Measurements from ENCODE around the gene SOX12.

SOX12 gene

GRCh38 chr20:325045-325888 is at the start of gene SOX12:
SOX12 (plus strand) TSS chr20:325552; CDS start chr20:325925, 373 bp downstream.
- Histone ChIP-seq H3K27ac (ENCODE audit: low read length) (peak within 1 kb of the TSS; percentile 76), H3K4me1 (ENCODE audit: control insufficient read depth, low read depth, low read length) (peaks cover 33% of the 10 kb centered on the region), H3K9ac (ENCODE audit: low read length) (peak within 1 kb of the TSS; percentile 85), H3K27me3 (ENCODE audit: control insufficient read depth, insufficient read depth, low read length) (no peaks in the 10 kb centered on the region), H3K4me3 (ENCODE audit: low read length) (peak within 1 kb of the TSS; percentile 92), H3K36me3 (ENCODE audit: control insufficient read depth, low read depth, low read length) (no peaks in the 10 kb centered on the region), H3K9me3 (ENCODE audit: control insufficient read depth, low read depth, low read length) (no peaks in the 10 kb centered on the region)

GRCh38 chr20:275791-276190 is 49.6 kb upstream of the SOX12 start:
- no peak overlapping the region for H3K9ac ChIP-seq (ENCODE audit: low read length)
- no peaks in the 10 kb centered on the region for H3K36me3 ChIP-seq (ENCODE audit: control insufficient read depth, low read depth, low read length)
- no peaks in the 10 kb centered on the region for H3K4me1 ChIP-seq (ENCODE audit: control insufficient read depth, low read depth, low read length)
- no peak overlapping the region for H3K27ac ChIP-seq (ENCODE audit: low read length)
- no peaks in the 10 kb centered on the region for H3K9me3 ChIP-seq (ENCODE audit: control insufficient read depth, low read depth, low read length)
- no peaks in the 10 kb centered on the region for H3K27me3 ChIP-seq (ENCODE audit: control insufficient read depth, insufficient read depth, low read length)
- no peak overlapping the region for H3K4me3 ChIP-seq (ENCODE audit: low read length)

- no peaks in the 10 kb centered on the region for H3K4me1 ChIP-seq (ENCODE audit: control insufficient read depth, low read depth, low read length)
- no peaks in the 10 kb centered on the region for H3K9me3 ChIP-seq (ENCODE audit: control insufficient read depth, low read depth, low read length)
- no peaks in the 10 kb centered on the region for H3K36me3 ChIP-seq (ENCODE audit: control insufficient read depth, low read depth, low read length)
- no peak overlapping the region for H3K27ac ChIP-seq (ENCODE audit: low read length)
- peaks cover 5% of the 10 kb centered on the region for H3K27me3 ChIP-seq (ENCODE audit: control insufficient read depth, insufficient read depth, low read length)
- H3K9ac ChIP-seq (ENCODE audit: low read length), result no peak overlapping the region
- no peak overlapping the region for H3K4me3 ChIP-seq (ENCODE audit: low read length)
Measured at GRCh38 chr20:276620-277495, 48.5 kb upstream of the SOX12 start.

- H3K4me3 ChIP-seq (ENCODE audit: low read length), result no peak overlapping the region
- H3K4me1 ChIP-seq (ENCODE audit: control insufficient read depth, low read depth, low read length), result no peaks in the 10 kb centered on the region
- H3K36me3 ChIP-seq (ENCODE audit: control insufficient read depth, low read depth, low read length), result no peaks in the 10 kb centered on the region
- H3K27me3 ChIP-seq (ENCODE audit: control insufficient read depth, insufficient read depth, low read length), result peaks cover 5% of the 10 kb centered on the region
- H3K9me3 ChIP-seq (ENCODE audit: control insufficient read depth, low read depth, low read length), result no peaks in the 10 kb centered on the region
- no peak overlapping the region for H3K9ac ChIP-seq (ENCODE audit: low read length)
- H3K27ac ChIP-seq (ENCODE audit: low read length), result no peak overlapping the region
Measured at GRCh38 chr20:277496-277781, 47.9 kb upstream of the SOX12 start.

GRCh38 chr20:278181-278580 is 47.2 kb upstream of the SOX12 start:
- Histone ChIP-seq H3K36me3 (ENCODE audit: control insufficient read depth, low read depth, low read length) (no peaks in the 10 kb centered on the region), H3K4me3 (ENCODE audit: low read length) (peak overlapping the region; percentile 47), H3K27ac (ENCODE audit: low read length) (no peak overlapping the region)

GRCh38 chr20:278607-279571 is 46.5 kb upstream of the SOX12 start:
- Histone ChIP-seq H3K9ac (ENCODE audit: low read length) (no peak overlapping the region), H3K36me3 (ENCODE audit: control insufficient read depth, low read depth, low read length) (no peaks in the 10 kb centered on the region), H3K4me3 (ENCODE audit: low read length) (peak overlapping the region; percentile 47)

More at GRCh38 chr20:278181-278580, 47.2 kb upstream of the SOX12 start:
- Histone ChIP-seq H3K9me3 (ENCODE audit: control insufficient read depth, low read depth, low read length) (no peaks in the 10 kb centered on the region), H3K27me3 (ENCODE audit: control insufficient read depth, insufficient read depth, low read length) (peaks cover 5% of the 10 kb centered on the region), H3K4me1 (ENCODE audit: control insufficient read depth, low read depth, low read length) (no peaks in the 10 kb centered on the region), H3K9ac (ENCODE audit: low read length) (no peak overlapping the region)

GRCh38 chr20:284172-284571 is 41.2 kb upstream of the SOX12 start:
- Histone ChIP-seq H3K27ac (ENCODE audit: low read length) (no peak overlapping the region), H3K27me3 (ENCODE audit: control insufficient read depth, insufficient read depth, low read length) (peaks cover 5% of the 10 kb centered on the region), H3K36me3 (ENCODE audit: control insufficient read depth, low read depth, low read length) (no peaks in the 10 kb centered on the region), H3K4me1 (ENCODE audit: control insufficient read depth, low read depth, low read length) (no peaks in the 10 kb centered on the region), H3K9me3 (ENCODE audit: control insufficient read depth, low read depth, low read length) (no peaks in the 10 kb centered on the region), H3K4me3 (ENCODE audit: low read length) (no peak overlapping the region), H3K9ac (ENCODE audit: low read length) (no peak overlapping the region)

More at GRCh38 chr20:278607-279571, 46.5 kb upstream of the SOX12 start:
- Histone ChIP-seq H3K9me3 (ENCODE audit: control insufficient read depth, low read depth, low read length) (no peaks in the 10 kb centered on the region), H3K27ac (ENCODE audit: low read length) (no peak overlapping the region), H3K4me1 (ENCODE audit: control insufficient read depth, low read depth, low read length) (no peaks in the 10 kb centered on the region), H3K27me3 (ENCODE audit: control insufficient read depth, insufficient read depth, low read length) (peaks cover 5% of the 10 kb centered on the region)

- Histone ChIP-seq H3K9ac (ENCODE audit: low read length) (no peak overlapping the region), H3K4me1 (ENCODE audit: control insufficient read depth, low read depth, low read length) (peaks cover 10% of the 10 kb centered on the region), H3K9me3 (ENCODE audit: control insufficient read depth, low read depth, low read length) (no peaks in the 10 kb centered on the region), H3K4me3 (ENCODE audit: low read length) (no peak overlapping the region), H3K27me3 (ENCODE audit: control insufficient read depth, insufficient read depth, low read length) (peaks cover 2% of the 10 kb centered on the region), H3K27ac (ENCODE audit: low read length) (no peak overlapping the region), H3K36me3 (ENCODE audit: control insufficient read depth, low read depth, low read length) (no peaks in the 10 kb centered on the region)
Measured at GRCh38 chr20:286508-286907, 38.8 kb upstream of the SOX12 start.

GRCh38 chr20:288956-289692 is 36.2 kb upstream of the SOX12 start:
- H3K9me3 ChIP-seq (ENCODE audit: control insufficient read depth, low read depth, low read length), result no peaks in the 10 kb centered on the region
- H3K27ac ChIP-seq (ENCODE audit: low read length), result no peak overlapping the region

GRCh38 chr20:289693-290083 is 35.7 kb upstream of the SOX12 start:
- peak overlapping the region; percentile 59 for H3K27ac ChIP-seq (ENCODE audit: low read length)

More at GRCh38 chr20:288956-289692, 36.2 kb upstream of the SOX12 start:
- Histone ChIP-seq H3K9ac (ENCODE audit: low read length) (no peak overlapping the region), H3K36me3 (ENCODE audit: control insufficient read depth, low read depth, low read length) (no peaks in the 10 kb centered on the region), H3K27me3 (ENCODE audit: control insufficient read depth, insufficient read depth, low read length) (peaks cover 12% of the 10 kb centered on the region), H3K4me3 (ENCODE audit: low read length) (peak overlapping the region; percentile 96), H3K4me1 (ENCODE audit: control insufficient read depth, low read depth, low read length) (peaks cover 10% of the 10 kb centered on the region)

More at GRCh38 chr20:289693-290083, 35.7 kb upstream of the SOX12 start:
- peak overlapping the region; percentile 96 for H3K4me3 ChIP-seq (ENCODE audit: low read length)
- H3K36me3 ChIP-seq (ENCODE audit: control insufficient read depth, low read depth, low read length), result no peaks in the 10 kb centered on the region
- peaks cover 12% of the 10 kb centered on the region for H3K27me3 ChIP-seq (ENCODE audit: control insufficient read depth, insufficient read depth, low read length)
- H3K9ac ChIP-seq (ENCODE audit: low read length), result peak overlapping the region; percentile 87
- peaks cover 10% of the 10 kb centered on the region for H3K4me1 ChIP-seq (ENCODE audit: control insufficient read depth, low read depth, low read length)
- no peaks in the 10 kb centered on the region for H3K9me3 ChIP-seq (ENCODE audit: control insufficient read depth, low read depth, low read length)
